Measurements from ENCODE around the gene ZNHIT1. TPM values are rescaled to one million over a fixed set of nuclear protein-coding genes. Genes with fewer than 3 reads are reported as not detected.
A peak's percentile ranks its signal among the peaks of the same experiment; 100 is the strongest.

Gene ZNHIT1
- total and polyA plus RNA-seq, 2 of the 8 experiments (the other 6 are each of a cell fraction or from before 2014, with no cell fraction given): 38.2 to 61.7 TPM

GRCh38 chr7:101169838-101170551 lies 48.0 kb upstream of the ZNHIT1 start:
- Histone ChIP-seq H4K5ac (ENCODE audit: insufficient read length, low read depth, low read length) (no peak overlapping the region), H2BK120ac (replicated peaks; ENCODE audit: low read depth, low read length) (no peak overlapping the region), H3K27me3 (replicated peaks in 1 of 4; ENCODE audit: control insufficient read depth in 3 of 4, extremely low read depth in 1 of 4, insufficient read depth in 3 of 4, low read length in 3 of 4) (peaks cover 52 to 93% (median 81%) of the 10 kb centered on the region in 4 experiments), H4K91ac (replicated peaks; ENCODE audit: insufficient read length, low read length) (no peak overlapping the region), H3K4me2 (ENCODE audit: insufficient read depth in 1 of 2, low read depth in 2 of 2, low read length in 2 of 2) (peak overlapping the region; percentile 44 to 90), H3K4me1 (replicated peaks in 1 of 4; ENCODE audit: control insufficient read depth in 3 of 4, insufficient read depth in 4 of 4, low read length in 3 of 4) (peaks cover 11 to 74% (median 50%) of the 10 kb centered on the region in 4 experiments), H2BK15ac (ENCODE audit: low read length) (peak overlapping the region; percentile 98; the same call in 1 of the 2 replicates), H3K9me3 (ENCODE audit: insufficient read depth in 2 of 2, low read depth in 1 of 2, low read length in 1 of 2) (no peaks in the 10 kb centered on the region), H3K27ac (ENCODE audit: low read depth, low read length) (no peak overlapping the region), H3K4me3 (ENCODE audit: extremely low read depth in 1 of 4, insufficient read depth in 2 of 4, low read depth in 3 of 4, low read length in 4 of 4) (peak overlapping the region in 3 of 4 experiments; percentile 30 to 63 (median 44); a peak in 6 of 8 replicates), H3K9ac (replicated peaks in 1 of 4; ENCODE audit: extremely low read depth in 1 of 4, low read depth in 3 of 4, low read length in 3 of 4) (no peak overlapping the region), H3K14ac (ENCODE audit: insufficient read length) (no peak overlapping the region), H3K23me2 (ENCODE audit: low read depth, low read length) (peaks cover 36% of the 10 kb centered on the region), H3K79me1 (ENCODE audit: low read depth, low read length) (no peaks in the 10 kb centered on the region), H3K36me3 (ENCODE audit: control insufficient read depth in 2 of 4, insufficient read depth in 4 of 4, low read length in 3 of 4) (no peaks in the 10 kb centered on the region), H3K18ac (ENCODE audit: extremely low read depth, low read length) (no peak overlapping the region; the same call in 1 of the 2 replicates), H2AFZ (ENCODE audit: low read length) (peak overlapping the region; percentile 36; the same call in 1 of the 2 replicates), H3K4ac (replicated peaks; ENCODE audit: insufficient read length, low read depth, low read length) (no peak overlapping the region), H2AK5ac (ENCODE audit: low read depth, low read length) (no peak overlapping the region), H3K56ac (replicated peaks; ENCODE audit: insufficient read length, low read depth, low read length) (no peak overlapping the region), H4K20me1 (replicated peaks in 1 of 2; ENCODE audit: control insufficient read depth in 1 of 2, insufficient read depth in 2 of 2, low read length in 2 of 2) (peaks cover 2 to 12% of the 10 kb centered on the region in 2 experiments), H4K8ac (ENCODE audit: extremely low read depth, insufficient read depth, low read length) (no peak overlapping the region; the same call in 1 of the 2 replicates), H3K23ac (ENCODE audit: insufficient read length) (no peak overlapping the region), H2BK20ac (ENCODE audit: low read length) (peak overlapping the region; percentile 98; the same call in 1 of the 2 replicates), H3K79me2 (ENCODE audit: control insufficient read depth in 1 of 2, insufficient read depth in 2 of 2, low read length in 2 of 2) (no peaks in the 10 kb centered on the region), H2BK12ac (ENCODE audit: low read depth, low read length) (peak overlapping the region; percentile 99; the same call in 1 of the 2 replicates), H2BK5ac (ENCODE audit: low read depth, low read length) (no peak overlapping the region)
- FAIRE-seq (no peak), DNase-seq (ENCODE audit: low read depth in 1 of 2, low spot score in 2 of 2) (peak in 1 of 2 experiments; percentile 98)
- POLR2A ChIA-PET (ENCODE audit: partially characterized antibody): interaction anchor here (0.9 to 2.2 kb wide), 5 partner anchors 9 to 124 kb away, joined by 3 to 10 read pairs (median 4); no protein-coding TSS in a partner anchor
- WGBS, 2 experiments (ENCODE audit: extremely low coverage in 1 of 2, insufficient coverage in 1 of 2, insufficient read length in 1 of 2, insufficient replicate concordance in 2 of 2, low coverage in 1 of 2, low lambda C conversion rate in 2 of 2, missing lambda C conversion rate in 1 of 2): 1% methylated on average over 25 of the region's 33 CpGs; no CpG with 5 or more reads in 1 of the 2 experiments
- CTCF ChIA-PET (ENCODE audit: partially characterized antibody): interaction anchor here (0.8 to 3.0 kb wide), 19 partner anchors 7 to 276 kb away, joined by 3 to 38 read pairs (median 5); partner anchors contain the start of genes MOGAT3 and NAT16
- peak; percentile 66; the same call in 1 of the 2 replicates for TF ChIP-seq CREB1 (IDR thresholded peaks at IDR 0.05)
- TF ChIP-seq ZNF274 (IDR thresholded peaks at IDR 0.05; ENCODE audit: borderline replicate concordance, extremely low read depth, low read length): no peak
- 0 out of 2 replicates have a peak, but pooled peaks have one; percentile 24 for TF ChIP-seq MAX (IDR thresholded peaks at IDR 0.05)
- TF ChIP-seq POU5F1 (IDR thresholded peaks at IDR 0.05; ENCODE audit: low read depth, low read length): no peak
- TF ChIP-seq SUZ12 (IDR thresholded peaks at IDR 0.05; ENCODE audit: low read length): peak; percentile 47
- TF ChIP-seq BRCA1 (IDR thresholded peaks at IDR 0.05; ENCODE audit: low read depth, low read length): no peak
- peak; percentile 42 for TF ChIP-seq KDM4A (IDR thresholded peaks at IDR 0.05; ENCODE audit: low read depth, low read length, severe bottlenecking)
- TF ChIP-seq CTCF (IDR thresholded peaks at IDR 0.05; ENCODE audit: control extremely low read depth in 1 of 3, insufficient read depth in 1 of 3, low read depth in 1 of 3, low read length in 3 of 3): peak in 2 of 3 experiments; percentile 79 to 89; a peak in 3 of 4 replicates
- no peak for TF ChIP-seq SP1 (IDR thresholded peaks at IDR 0.05; ENCODE audit: low read depth, low read length)
